Osteoblast (primary cell): Measurements from ENCODE around the gene PRXL2B. TPM values are rescaled to one million over a fixed set of nuclear protein-coding genes. Genes with fewer than 3 reads are reported as not detected.

Source experiments
- DNase-seq: peaks from one replicate; pipeline ENCODE4 v3.0.0; 2011; ENCODE audit warnings: low spot score, mixed read lengths; ENCODE audit not compliant: insufficient read length; ENCODE audit errors: missing footprints
- H2AFZ ChIP-seq: 2 replicates; pipeline ENCODE4 v1.6.0; 2011; ENCODE audit warnings: mild to moderate bottlenecking, low read length
- H3K27ac ChIP-seq: 2 replicates; pipeline ENCODE4 v1.5.1; 2011; ENCODE audit warnings: mild to moderate bottlenecking, low read depth, low read length, moderate library complexity
- H3K27me3 ChIP-seq: 2 replicates; pipeline ENCODE4 v1.6.0; 2012; ENCODE audit warnings: mild to moderate bottlenecking, control low read depth, inconsistent platforms, low read length, moderate library complexity; ENCODE audit not compliant: insufficient read depth
- H3K36me3 ChIP-seq: 2 replicates; pipeline ENCODE4 v1.5.1; 2011; ENCODE audit warnings: mild to moderate bottlenecking, low read length, control low read depth, moderate library complexity; ENCODE audit not compliant: insufficient read depth
- H3K4me1 ChIP-seq: 2 replicates; pipeline ENCODE4 v1.5.1; 2011; ENCODE audit warnings: mild to moderate bottlenecking, low read length, control low read depth, moderate library complexity; ENCODE audit not compliant: insufficient read depth
- H3K4me2 ChIP-seq: 2 replicates; pipeline ENCODE4 v1.6.0; 2011; ENCODE audit warnings: mild to moderate bottlenecking, low read length; ENCODE audit not compliant: insufficient read depth
- H3K4me3 ChIP-seq: fragments of 200-600 bp; sonication (generic); 3 replicates; pipeline ENCODE4 v1.5.1; 2012; ENCODE audit warnings: mild to moderate bottlenecking, low read length, inconsistent platforms; ENCODE audit not compliant: insufficient read depth
- H3K79me2 ChIP-seq: 2 replicates; pipeline ENCODE4 v1.6.0; 2012; ENCODE audit warnings: mild to moderate bottlenecking, low read length, control low read depth, inconsistent platforms; ENCODE audit not compliant: insufficient read depth
- H3K9me3 ChIP-seq: 2 replicates; pipeline ENCODE4 v1.5.1; 2011; ENCODE audit warnings: low read depth, low read length, control low read depth
- H4K20me1 ChIP-seq: 2 replicates; pipeline ENCODE4 v1.6.0; 2012; ENCODE audit warnings: mild to moderate bottlenecking, low read length, control low read depth; ENCODE audit not compliant: insufficient read depth
- CTCF ChIP-seq: IDR thresholded peaks from 2 replicates; pipeline ENCODE4 v1.5.1; 2011; ENCODE audit warnings: mild to moderate bottlenecking, low read depth, low read length, moderate library complexity; ENCODE audit errors: extremely low read depth
- total RNA-seq: library from RNA; depleted of rRNA; stranded (reverse); fragments of >200 nt; gene quantifications from 2 replicates; pipeline ENCODE4 v1.2.3, GENCODE V29; 2012

Gene PRXL2B
- total RNA-seq, 1 donor, result 8.0 TPM

GRCh38 chr1:2556277-2556677, 30.3 kb upstream of the PRXL2B start, which contains the start of gene TNFRSF14:
Gene TNFRSF14 (plus strand): TSS chr1:2556371. CDS start chr1:2556665, 294 bp downstream.
- DNase-seq, result peak; percentile 98
- Histone ChIP-seq H3K27ac (peak within 1 kb of the TSS; percentile 79), H4K20me1 (no peaks in the 10 kb centered on the region), H3K9me3 (no peaks in the 10 kb centered on the region), H3K4me3 (peak within 1 kb of the TSS; percentile 90), H3K36me3 (no peaks in the 10 kb centered on the region), H3K4me1 (peaks cover 6% of the 10 kb centered on the region), H3K4me2 (peak within 1 kb of the TSS; percentile 95), H3K27me3 (no peaks in the 10 kb centered on the region), H3K79me2 (peaks cover 3% of the 10 kb centered on the region), H2AFZ (peak within 1 kb of the TSS; percentile 94)
- no peak for TF ChIP-seq CTCF

GRCh38 chr1:2556678-2557481, 29.7 kb upstream of the PRXL2B start:
- no peaks in the 10 kb centered on the region for H3K36me3 ChIP-seq
- TF ChIP-seq CTCF, result no peak
- H3K27ac ChIP-seq, result peak overlapping the region; percentile 79
- peak overlapping the region; percentile 90 for H3K4me3 ChIP-seq
- peak; percentile 94 for DNase-seq
- peak overlapping the region; percentile 95 for H3K4me2 ChIP-seq
- H3K79me2 ChIP-seq, result peaks cover 3% of the 10 kb centered on the region
- peak overlapping the region; percentile 94 for H2AFZ ChIP-seq
- H3K4me1 ChIP-seq, result peaks cover 6% of the 10 kb centered on the region
- H3K27me3 ChIP-seq, result no peaks in the 10 kb centered on the region
- no peaks in the 10 kb centered on the region for H3K9me3 ChIP-seq
- H4K20me1 ChIP-seq, result no peaks in the 10 kb centered on the region

GRCh38 chr1:2557482-2558400, 28.8 kb upstream of the PRXL2B start:
- TF ChIP-seq CTCF, result no peak
- Histone ChIP-seq H4K20me1 (no peaks in the 10 kb centered on the region), H2AFZ (no peak overlapping the region)

More at GRCh38 chr1:2557482-2558400, 28.8 kb upstream of the PRXL2B start:
- Histone ChIP-seq H3K27me3 (no peaks in the 10 kb centered on the region), H3K36me3 (no peaks in the 10 kb centered on the region), H3K79me2 (peaks cover 3% of the 10 kb centered on the region), H3K4me3 (no peak overlapping the region), H3K4me1 (peaks cover 6% of the 10 kb centered on the region), H3K27ac (no peak overlapping the region), H3K9me3 (no peaks in the 10 kb centered on the region), H3K4me2 (no peak overlapping the region)
- DNase-seq, result peak; percentile 79
